Astrocyte of the spinal cord (primary cell): ENCODE results near the gene SYT3.
A peak's percentile ranks its signal among the peaks of the same experiment; 100 is the strongest.
"Not testable (repeated sequence)": the region's sequence is repeated elsewhere in the genome, so short reads cannot be mapped to it uniquely, and the experiment has no call there.

Source experiments
- DNase-seq: peaks from one replicate; pipeline ENCODE4 v3.0.0; 2011; ENCODE audit warnings: low read depth, low spot score
- H3K4me3 ChIP-seq: 2 replicates; pipeline ENCODE4 v1.5.1; 2011; ENCODE audit warnings: low read depth, mild to moderate bottlenecking, low read length, moderate library complexity
- in situ Hi-C: cut with HindIII; loops from 2 replicates; pipeline ENCODE4 v1.10.0; 2017; ENCODE audit warnings: low sequenced_read_pairs
- TF ChIP-seq, protein P1 (sequence below): IDR thresholded peaks from 2 replicates; pipeline ENCODE4 v1.5.1; 2012; ENCODE audit warnings: low read depth, mild to moderate bottlenecking, low read length, inconsistent platforms

The SYT3 gene

GRCh38 chr19:50612504-50613404 lies 26.9 kb downstream of the SYT3 start:
- DNase-seq, in situ Hi-C loops: not testable (repeated sequence)

GRCh38 chr19:50607874-50608785 lies 31.6 kb downstream of the SYT3 start:
- TF ChIP-seq, protein P1, sequence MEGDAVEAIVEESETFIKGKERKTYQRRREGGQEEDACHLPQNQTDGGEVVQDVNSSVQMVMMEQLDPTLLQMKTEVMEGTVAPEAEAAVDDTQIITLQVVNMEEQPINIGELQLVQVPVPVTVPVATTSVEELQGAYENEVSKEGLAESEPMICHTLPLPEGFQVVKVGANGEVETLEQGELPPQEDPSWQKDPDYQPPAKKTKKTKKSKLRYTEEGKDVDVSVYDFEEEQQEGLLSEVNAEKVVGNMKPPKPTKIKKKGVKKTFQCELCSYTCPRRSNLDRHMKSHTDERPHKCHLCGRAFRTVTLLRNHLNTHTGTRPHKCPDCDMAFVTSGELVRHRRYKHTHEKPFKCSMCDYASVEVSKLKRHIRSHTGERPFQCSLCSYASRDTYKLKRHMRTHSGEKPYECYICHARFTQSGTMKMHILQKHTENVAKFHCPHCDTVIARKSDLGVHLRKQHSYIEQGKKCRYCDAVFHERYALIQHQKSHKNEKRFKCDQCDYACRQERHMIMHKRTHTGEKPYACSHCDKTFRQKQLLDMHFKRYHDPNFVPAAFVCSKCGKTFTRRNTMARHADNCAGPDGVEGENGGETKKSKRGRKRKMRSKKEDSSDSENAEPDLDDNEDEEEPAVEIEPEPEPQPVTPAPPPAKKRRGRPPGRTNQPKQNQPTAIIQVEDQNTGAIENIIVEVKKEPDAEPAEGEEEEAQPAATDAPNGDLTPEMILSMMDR, result peak; percentile 38
- no peak overlapping the region for H3K4me3 ChIP-seq
- peak; percentile 24 for DNase-seq
- in situ Hi-C loops, result no loop called here

More at GRCh38 chr19:50612504-50613404, 26.9 kb downstream of the SYT3 start:
- not testable (repeated sequence) for H3K4me3 ChIP-seq

DNA sequence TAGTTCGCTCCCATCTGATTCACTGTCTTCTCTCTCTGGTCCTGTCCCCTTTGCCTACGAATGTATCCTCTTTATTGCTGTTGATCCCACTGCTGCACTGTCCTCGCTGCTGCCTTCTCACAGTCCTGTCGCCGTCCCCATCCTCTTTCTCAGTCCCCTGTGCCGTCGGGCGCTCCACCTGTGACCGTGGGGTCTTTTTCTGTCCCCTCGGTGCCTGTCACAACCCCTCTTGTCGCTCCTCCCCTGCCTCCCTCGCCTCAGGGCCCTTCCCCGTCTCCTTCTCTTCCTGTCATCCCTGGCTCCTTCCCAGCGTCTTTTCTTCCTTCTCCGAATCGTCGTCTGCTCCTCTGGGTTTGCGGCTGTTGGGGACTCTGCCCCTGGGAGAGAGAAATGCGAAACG lies 32.3 kb downstream of the SYT3 start:
- in situ Hi-C loops, result no loop called here
- no peak overlapping the region for H3K4me3 ChIP-seq
- TF ChIP-seq, protein P1, result no peak
- no peak for DNase-seq

- DNase-seq, in situ Hi-C loops: not testable (repeated sequence)
Observed at GRCh38 chr19:50606059-50606836, 33.4 kb downstream of the SYT3 start.

DNA sequence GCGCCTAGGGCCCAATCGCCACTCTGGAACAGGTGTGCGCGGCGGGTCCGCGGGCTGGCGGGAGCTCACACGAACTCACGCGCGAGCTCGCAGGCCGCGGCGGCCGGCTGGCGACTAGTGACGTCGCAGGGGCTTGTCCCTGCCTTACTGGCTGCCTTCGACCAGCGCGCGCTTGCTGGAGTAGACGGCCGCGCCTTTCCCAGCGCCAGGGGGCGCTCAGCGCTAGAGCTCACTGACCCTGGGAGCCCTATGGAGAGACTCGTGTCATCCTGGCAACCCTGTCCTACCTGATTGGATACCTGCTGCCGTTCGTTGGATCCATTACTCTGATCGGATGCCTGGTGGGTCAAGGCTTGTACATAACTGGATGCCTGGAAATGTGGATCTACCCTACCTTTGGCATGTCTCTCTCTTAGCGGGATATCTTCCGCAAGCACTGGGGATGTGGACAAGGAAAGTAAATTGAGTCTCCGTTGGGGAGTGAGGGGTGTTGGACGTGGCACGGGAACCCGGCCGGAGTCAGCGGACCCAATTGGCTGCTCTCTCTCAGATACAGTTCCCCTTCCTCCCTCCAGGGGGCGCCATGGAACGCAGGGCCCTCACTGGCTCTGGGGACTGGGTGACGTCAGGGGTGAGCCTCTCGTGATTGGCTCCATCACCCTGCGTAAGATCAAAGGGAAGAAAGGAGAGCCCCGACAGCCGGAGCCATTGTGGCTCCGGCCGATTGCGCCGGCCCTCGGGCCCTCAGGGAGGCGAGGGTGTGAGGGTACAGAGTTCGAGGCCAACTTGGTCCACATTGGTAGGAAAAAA lies 35.2 kb downstream of the SYT3 start:
- in situ Hi-C loops, DNase-seq: not testable (repeated sequence)
- TF ChIP-seq, protein P1, result peak; percentile 1

More at GRCh38 chr19:50606059-50606836, 33.4 kb downstream of the SYT3 start:
- H3K4me3 ChIP-seq, result not testable (repeated sequence)

DNA sequence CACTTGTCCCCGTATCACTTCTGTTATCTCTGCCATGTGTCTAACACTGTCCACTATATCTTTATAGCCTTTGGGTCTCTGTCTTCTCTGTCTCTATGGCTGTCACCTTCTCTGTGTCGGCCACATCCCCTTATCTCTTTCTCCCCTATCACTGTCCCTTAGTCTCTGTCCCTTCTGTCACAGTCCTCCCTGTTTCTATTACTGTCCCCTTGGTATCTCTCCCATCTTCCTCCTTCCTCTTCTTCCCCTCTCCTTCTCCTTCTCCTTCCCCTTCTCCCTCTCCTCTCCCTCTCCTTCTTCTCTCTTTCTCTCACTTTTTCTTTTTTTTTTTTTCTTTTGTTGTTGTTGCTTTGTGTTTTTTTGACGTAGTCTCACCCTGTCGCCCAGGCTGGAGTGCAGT lies 36.7 kb downstream of the SYT3 start:
- H3K4me3 ChIP-seq, result no peak overlapping the region
- TF ChIP-seq, protein P1, result no peak
- no peak for DNase-seq
- in situ Hi-C loops, result no loop called here

More for the DNA sequence above, 35.2 kb downstream of the SYT3 start:
- not testable (repeated sequence) for H3K4me3 ChIP-seq
